HepG2 (cell line): Measurements from ENCODE around the gene NDUFA5. TPM values are rescaled to one million over a fixed set of nuclear protein-coding genes. Genes with fewer than 3 reads are reported as not detected.
A peak's percentile ranks its signal among the peaks of the same experiment; 100 is the strongest.

Experiments
- ATAC-seq: fragments of 200-7000 bp; cut with Tn5 transposase; 3 replicates; pipeline ENCODE4 v1.9.1; 2020; ENCODE audit warnings: mild to moderate bottlenecking, moderate library complexity
- BruUV-seq: library from RNA; stranded (reverse); fragments of 400-500 nt; replicated peaks from 2 replicates; lab custom pipeline; 2021; lab: Mats Ljungman, UMichigan
- CTCF ChIA-PET: fragments of 300-600 bp; formaldehyde crosslinking; extraction: SDS; loops from one replicate; lab custom pipeline; 2021; ENCODE audit warnings: low total read pairs, inconsistent platforms, low intra/inter-chr PET ratio; lab: Yijun Ruan, JAX
- POLR2A ChIA-PET: fragments of 350-600 bp; sonication (Branson Sonifier 250); formaldehyde crosslinking; loops from one replicate; lab custom pipeline; 2020; ENCODE audit warnings: antibody characterized with exemption, inconsistent platforms; lab: Yijun Ruan, JAX
- DNase-seq: peaks from one replicate; pipeline ENCODE4 v3.0.0-alpha.2; 2015; ENCODE audit warnings: low spot score
- FAIRE-seq: peaks from 3 replicates; lab custom pipeline; 2011; peaks lifted over from hg19 to GRCh38; lab: Jason Lieb, UNC
- H2AFZ ChIP-seq: one replicate; pipeline ENCODE4 v1.6.1; 2011; ENCODE audit warnings: low read length, inconsistent platforms
- H3K27ac ChIP-seq: fragments of 300-600 bp; 3 replicates; pipeline ENCODE4 v1.8.0; 2011; ENCODE audit warnings: mixed run types, mild to moderate bottlenecking, mixed read lengths, low read length, inconsistent platforms; ENCODE audit not compliant: insufficient read depth; ENCODE audit errors: extremely low read length
- H3K27me3 ChIP-seq, 2 experiments: fragments of 200-600 bp in 1 of 2; 2 replicates in 1 of 2; 3 replicates in 1 of 2; pipeline versions ENCODE4 v1.6.0 to v1.8.0; 2011; ENCODE audit warnings: low read length in 2 of 2, mild to moderate bottlenecking in 2 of 2, moderate library complexity in 2 of 2, inconsistent platforms in 1 of 2; ENCODE audit not compliant: insufficient read depth in 2 of 2, control insufficient read depth in 1 of 2
- H3K36me3 ChIP-seq, 2 experiments: fragments of 200-600 bp in 1 of 2; replicated peaks in 1 of 2; 2 replicates in 1 of 2; 3 replicates in 1 of 2; pipeline versions ENCODE4 v1.5.1 to v1.8.0; 2011; ENCODE audit warnings: low read length in 2 of 2, inconsistent platforms in 1 of 2; ENCODE audit not compliant: insufficient read depth in 2 of 2, control insufficient read depth in 1 of 2
- H3K4me1 ChIP-seq: 2 replicates; pipeline ENCODE4 v1.5.1; 2012; ENCODE audit warnings: low read length, inconsistent platforms; ENCODE audit not compliant: insufficient read depth
- H3K4me2 ChIP-seq: 2 replicates; pipeline ENCODE4 v1.6.0; 2011; ENCODE audit warnings: low read depth, low read length, inconsistent platforms
- H3K4me3 ChIP-seq, 3 experiments: fragments of 200-600 bp in 1 of 3; sonication (generic), shearing (Covaris generic) in 1 of 3; replicated peaks in 1 of 3; 2 replicates each; pipeline ENCODE4 v1.5.1; 2011 to 2016; ENCODE audit warnings: low read length in 3 of 3, inconsistent platforms in 2 of 3, low read depth in 2 of 3, mild to moderate bottlenecking in 2 of 3, control low read depth in 1 of 3, mixed read lengths in 1 of 3; ENCODE audit not compliant: insufficient read depth in 1 of 3
- H3K79me2 ChIP-seq: one replicate; pipeline ENCODE4 v1.6.1; 2011; ENCODE audit warnings: low read length, inconsistent platforms; ENCODE audit not compliant: insufficient read depth
- H3K9ac ChIP-seq: 2 replicates; pipeline ENCODE4 v1.6.0; 2011; ENCODE audit warnings: mild to moderate bottlenecking, low read depth, low read length, inconsistent platforms; ENCODE audit not compliant: insufficient read depth
- H3K9me3 ChIP-seq: 2 replicates; pipeline ENCODE4 v1.5.1; 2012; ENCODE audit warnings: mild to moderate bottlenecking, low read length
- H4K20me1 ChIP-seq: 2 replicates; pipeline ENCODE4 v1.6.0; 2011; ENCODE audit warnings: inconsistent platforms, mild to moderate bottlenecking, low read length, moderate library complexity; ENCODE audit not compliant: insufficient read depth
- CTCF ChIP-seq: sonication (generic); formaldehyde crosslinking; IDR thresholded peaks from 2 replicates; pipeline ENCODE4 v1.5.0; 2020; ENCODE audit warnings: mild to moderate bottlenecking, missing genetic modification reagents, moderate library complexity
- DR1 ChIP-seq: sonication (generic); formaldehyde crosslinking; IDR thresholded peaks from 2 replicates; pipeline ENCODE4 v1.8.0; 2021; ENCODE audit warnings: mild to moderate bottlenecking, missing genetic modification reagents, inconsistent platforms
- ETV5 ChIP-seq: IDR thresholded peaks from 2 replicates; pipeline ENCODE4 v1.6.1; 2018; ENCODE audit warnings: missing biosample characterization, missing genetic modification reagents, inconsistent platforms, borderline replicate concordance
- FOXA3 ChIP-seq: IDR thresholded peaks from 2 replicates; pipeline ENCODE4 v1.6.1; 2016; ENCODE audit warnings: missing genetic modification reagents, missing compliant biosample characterization
- MZF1 ChIP-seq: sonication (generic); formaldehyde crosslinking; IDR thresholded peaks from 2 replicates; pipeline ENCODE4 v1.8.1; 2023; ENCODE audit warnings: mild to moderate bottlenecking, missing genetic modification reagents, borderline replicate concordance
- NFE2 ChIP-seq: sonication (generic); formaldehyde crosslinking; IDR thresholded peaks from 2 replicates; pipeline ENCODE4 v1.4.0; 2020; ENCODE audit warnings: missing genetic modification reagents
- RBAK ChIP-seq: sonication (generic); formaldehyde crosslinking; IDR thresholded peaks from 2 replicates; pipeline ENCODE4 v1.5.1; 2020; ENCODE audit warnings: mild to moderate bottlenecking, missing genetic modification reagents
- TBL1XR1 ChIP-seq: fragments of 150-350 bp; IDR thresholded peaks from 2 replicates; pipeline ENCODE4 v1.6.1; 2014; ENCODE audit warnings: borderline replicate concordance, low read length; ENCODE audit not compliant: partially characterized antibody
- XRCC5 ChIP-seq: fragments of 200-400 bp; formaldehyde crosslinking; optimal IDR thresholded peaks from 2 replicates; pipeline ENCODE3; 2017; ENCODE audit warnings: mild to moderate bottlenecking, low read length
- ZHX1 ChIP-seq: sonication (generic); formaldehyde crosslinking; IDR thresholded peaks from 2 replicates; pipeline ENCODE4 v1.8.1; 2022; ENCODE audit warnings: low read depth, mild to moderate bottlenecking, missing genetic modification reagents
- ZNF232 ChIP-seq: sonication (generic); formaldehyde crosslinking; IDR thresholded peaks from 2 replicates; pipeline ENCODE4 v1.4.0; 2020; ENCODE audit warnings: missing genetic modification reagents, borderline replicate concordance
- ZNF260 ChIP-seq: sonication (generic); formaldehyde crosslinking; IDR thresholded peaks from 2 replicates; pipeline ENCODE4 v1.4.0; 2020; ENCODE audit warnings: missing genetic modification reagents, low read depth, mild to moderate bottlenecking, borderline replicate concordance
- ZNF33A ChIP-seq: sonication (generic); formaldehyde crosslinking; IDR thresholded peaks from 2 replicates; pipeline ENCODE4 v1.5.1; 2020; ENCODE audit warnings: missing genetic modification reagents, mild to moderate bottlenecking, moderate library complexity, borderline replicate concordance
- ZNF501 ChIP-seq: sonication (generic); formaldehyde crosslinking; IDR thresholded peaks from 2 replicates; pipeline ENCODE4 v1.5.1; 2020; ENCODE audit warnings: mild to moderate bottlenecking, moderate library complexity, missing genetic modification reagents
- ZSCAN9 ChIP-seq: IDR thresholded peaks from 2 replicates; pipeline ENCODE4 v1.6.1; 2016; ENCODE audit warnings: borderline replicate concordance
- ZZZ3 ChIP-seq: sonication (generic); formaldehyde crosslinking; IDR thresholded peaks from 2 replicates; pipeline ENCODE4 v1.4.0; 2020; ENCODE audit warnings: missing genetic modification reagents, mild to moderate bottlenecking, borderline replicate concordance
- WGBS: methylation state at CpG from one replicate; pipeline ENCODE4 v1.1.6; 2017; ENCODE audit warnings: low lambda C conversion rate; 5-methylcytosine and 5-hydroxymethylcytosine counted together
- in situ Hi-C: cut with HindIII; loops from 2 replicates; pipeline ENCODE4 v1.10.0; 2017; ENCODE audit warnings: low pct_unique_long_range_greater_than_20kb; ENCODE audit not compliant: extremely low pct_ligation_motif_present
- intact Hi-C: fragments of 100-400 bp; cut with micrococcal nuclease; formaldehyde crosslinking; loops from one replicate; pipeline ENCODE4 v1.10.0; 2022; ENCODE audit not compliant: unreplicated experiment
- polyA plus RNA-seq, 8 experiments: library from polyadenylated mRNA; depleted of rRNA in 3 of 8; stranded (reverse) in 7 of 8; unstranded in 1 of 8; fragments of >200 nt; fragmentation: Illumina TruSeq in 4 of 8; extraction: Trizol in 4 of 8; gene quantifications; 2 replicates each; pipeline versions ENCODE4 v1.2.1 to v1.2.3, GENCODE V29; 2011 to 2016; ENCODE audit warnings: low read depth in 4 of 8, missing spikeins in 1 of 8, mixed read lengths in 1 of 8; ENCODE audit not compliant: insufficient read depth in 1 of 8
- total RNA-seq, 5 experiments: library from RNA; depleted of rRNA; stranded (reverse); fragments of >200 nt; fragmentation: Illumina TruSeq; extraction: Trizol; gene quantifications; 2 replicates each; pipeline ENCODE4 v1.2.3, GENCODE V29; 2016; ENCODE audit warnings: low read depth in 1 of 5
- TF ChIP-seq, protein P1 (sequence below): sonication (generic); formaldehyde crosslinking; IDR thresholded peaks from 2 replicates; pipeline ENCODE4 v1.5.0; 2020; ENCODE audit warnings: mild to moderate bottlenecking, missing genetic modification reagents

Gene NDUFA5
- total and polyA plus RNA-seq, 2 of the 13 experiments (the other 11 are each of a cell fraction or from before 2014, with no cell fraction given) = 16.9 to 55.9 TPM

- no peak for TF ChIP-seq ZZZ3 (CRISPR knock-in tag)
- no peak for TF ChIP-seq ETV5 (CRISPR knock-in tag)
- no peak for TF ChIP-seq XRCC5
- TF ChIP-seq ZNF33A (CRISPR knock-in tag) = no peak
Observed at GRCh38 chr7:123494193-123494796, 63.3 kb downstream of the NDUFA5 start (continued).

DNA sequence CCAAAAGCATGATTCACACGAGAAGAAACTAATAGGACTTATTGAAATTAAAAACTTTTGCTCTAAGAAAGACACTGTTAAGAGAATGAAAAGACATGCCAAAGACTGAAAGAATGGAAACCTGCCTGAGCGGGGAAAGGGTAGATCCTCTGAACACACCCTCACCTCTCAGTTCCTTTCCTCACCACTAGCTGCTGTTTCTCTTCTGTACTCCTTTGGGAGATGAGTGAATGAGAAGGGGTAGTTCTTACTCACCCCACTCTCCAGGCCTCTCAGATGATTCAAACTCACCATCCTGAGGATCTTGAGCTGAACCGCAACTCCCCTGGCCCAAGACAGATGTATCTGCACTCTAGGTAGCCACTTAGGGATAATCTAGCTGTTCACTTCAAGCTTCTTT lies 65.1 kb downstream of the NDUFA5 start:
- no peak overlapping the region for H3K9ac ChIP-seq
- ChIA-PET POLR2A (no interaction called here), CTCF (no interaction called here)
- WGBS = 16% methylated on average over 3 of the region's 3 CpGs
- no peak overlapping the region for H2AFZ ChIP-seq
- BruUV-seq = no TSS peak
- no peak overlapping the region for H3K27ac ChIP-seq
- DNase-seq = no peak
- H3K4me3 ChIP-seq = no peak overlapping the region
- peak; percentile 80 for ATAC-seq
- no peaks in the 10 kb centered on the region for H3K27me3 ChIP-seq
- H3K4me1 ChIP-seq = no peaks in the 10 kb centered on the region
- H3K4me2 ChIP-seq = no peak overlapping the region
- in situ Hi-C loops = loop anchor here (5.0 kb wide), 1 partner anchor 45 kb away; no protein-coding TSS in a partner anchor
- no peaks in the 10 kb centered on the region for H3K36me3 ChIP-seq
- no peaks in the 10 kb centered on the region for H3K79me2 ChIP-seq
- H3K9me3 ChIP-seq = no peaks in the 10 kb centered on the region
- no peak for FAIRE-seq
- no peaks in the 10 kb centered on the region for H4K20me1 ChIP-seq
- intact Hi-C loops = loop anchor here (10.0 kb wide), 1 partner anchor 132 kb away; no protein-coding TSS in a partner anchor
- no peak for TF ChIP-seq DR1 (CRISPR knock-in tag)
- no peak for TF ChIP-seq TBL1XR1
- TF ChIP-seq FOXA3 (CRISPR knock-in tag) = no peak
- TF ChIP-seq MZF1 (CRISPR knock-in tag) = no peak
- no peak for TF ChIP-seq ZHX1 (CRISPR knock-in tag)
- no peak for TF ChIP-seq ZNF260 (CRISPR knock-in tag)
- no peak for TF ChIP-seq ZNF232 (CRISPR knock-in tag)
- no peak for TF ChIP-seq CTCF
- no peak for TF ChIP-seq RBAK
- no peak for TF ChIP-seq ZSCAN9 (CRISPR knock-in tag)
- TF ChIP-seq NFE2 (CRISPR knock-in tag) = no peak
- no peak for TF ChIP-seq ZNF501 (CRISPR knock-in tag)
- TF ChIP-seq, protein P1, sequence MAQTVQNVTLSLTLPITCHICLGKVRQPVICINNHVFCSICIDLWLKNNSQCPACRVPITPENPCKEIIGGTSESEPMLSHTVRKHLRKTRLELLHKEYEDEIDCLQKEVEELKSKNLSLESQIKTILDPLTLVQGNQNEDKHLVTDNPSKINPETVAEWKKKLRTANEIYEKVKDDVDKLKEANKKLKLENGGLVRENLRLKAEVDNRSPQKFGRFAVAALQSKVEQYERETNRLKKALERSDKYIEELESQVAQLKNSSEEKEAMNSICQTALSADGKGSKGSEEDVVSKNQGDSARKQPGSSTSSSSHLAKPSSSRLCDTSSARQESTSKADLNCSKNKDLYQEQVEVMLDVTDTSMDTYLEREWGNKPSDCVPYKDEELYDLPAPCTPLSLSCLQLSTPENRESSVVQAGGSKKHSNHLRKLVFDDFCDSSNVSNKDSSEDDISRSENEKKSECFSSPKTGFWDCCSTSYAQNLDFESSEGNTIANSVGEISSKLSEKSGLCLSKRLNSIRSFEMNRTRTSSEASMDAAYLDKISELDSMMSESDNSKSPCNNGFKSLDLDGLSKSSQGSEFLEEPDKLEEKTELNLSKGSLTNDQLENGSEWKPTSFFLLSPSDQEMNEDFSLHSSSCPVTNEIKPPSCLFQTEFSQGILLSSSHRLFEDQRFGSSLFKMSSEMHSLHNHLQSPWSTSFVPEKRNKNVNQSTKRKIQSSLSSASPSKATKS = no peak
